SJSA1 (cell line): Measurements from ENCODE around the gene DNAJC21. TPM values are rescaled to one million over a fixed set of nuclear protein-coding genes. Genes with fewer than 3 reads are reported as not detected.

ENCODE experiments used
- DNase-seq, 2 experiments: peaks; one replicate each; pipeline ENCODE4 v3.0.0-alpha.2; 2015 to 2020; ENCODE audit warnings: low spot score in 2 of 2, low read depth in 1 of 2
- H3K27ac ChIP-seq: fragments of 250-450 bp; sonication (Bioruptor Pico); 2 replicates; pipeline ENCODE4 v1.5.1; 2020; ENCODE audit warnings: mild to moderate bottlenecking, moderate library complexity
- H3K27me3 ChIP-seq: fragments of 250-450 bp; sonication (Bioruptor Pico); replicated peaks from 2 replicates; pipeline ENCODE4 v1.5.1; 2020; ENCODE audit warnings: mild to moderate bottlenecking, moderate library complexity
- H3K36me3 ChIP-seq: fragments of 250-450 bp; sonication (Bioruptor Pico); 2 replicates; pipeline ENCODE4 v1.5.1; 2020; ENCODE audit warnings: mild to moderate bottlenecking
- H3K4me1 ChIP-seq: fragments of 250-450 bp; sonication (Bioruptor Pico); replicated peaks from 2 replicates; pipeline ENCODE4 v1.6.1; 2021; ENCODE audit warnings: mild to moderate bottlenecking
- H3K4me3 ChIP-seq: fragments of 250-450 bp; sonication (Bioruptor Pico); 2 replicates; pipeline ENCODE4 v1.5.1; 2020; ENCODE audit warnings: mild to moderate bottlenecking
- H3K9me3 ChIP-seq: fragments of 250-450 bp; sonication (Bioruptor Pico); replicated peaks from 2 replicates; pipeline ENCODE4 v1.5.1; 2020; ENCODE audit warnings: mild to moderate bottlenecking
- total RNA-seq: library from RNA; depleted of rRNA; stranded (reverse); fragments of >200 nt; shearing (Covaris generic); gene quantifications from 2 replicates; pipeline ENCODE4 v1.2.3, GENCODE V29; 2014; rRNA removed

Gene DNAJC21
- total RNA-seq, 1 experiment from 2014 or later, result 53.3 TPM

DNA sequence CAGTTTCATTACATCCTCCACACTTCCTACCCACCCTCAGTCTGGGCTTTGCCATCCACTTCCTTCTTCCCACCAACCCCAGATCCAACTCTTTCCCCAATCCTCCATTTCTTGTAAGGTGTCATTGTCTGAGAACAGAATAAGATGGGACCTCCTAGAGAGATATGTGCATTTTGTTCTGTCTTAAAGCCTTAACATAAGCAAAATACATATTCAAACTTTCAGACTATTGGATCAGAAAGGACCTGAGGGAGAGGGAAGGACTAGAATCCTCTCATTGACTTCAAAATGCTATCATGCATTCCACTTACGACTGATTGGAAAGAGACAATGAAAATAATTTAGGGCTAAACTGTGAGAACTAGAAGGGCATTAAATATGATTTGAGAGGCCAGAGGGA, 75.4 kb downstream of the DNAJC21 start:
- H3K27ac ChIP-seq, result no peak overlapping the region
- no peaks in the 10 kb centered on the region for H3K27me3 ChIP-seq
- H3K9me3 ChIP-seq, result no peaks in the 10 kb centered on the region
- H3K36me3 ChIP-seq, result no peaks in the 10 kb centered on the region
- DNase-seq, result no peak
- H3K4me1 ChIP-seq, result peaks cover 8% of the 10 kb centered on the region; the same call in 1 of the 2 replicates
- H3K4me3 ChIP-seq, result no peak overlapping the region

Other genes starting within 250 kb of the DNAJC21 start
- not detected in 2 replicates for gene TTC23L, start 90.4 kb upstream of the DNAJC21 start, total RNA-seq
- 57.6 and 58.6 TPM in 2 replicates for gene RAD1, start 14.1 kb upstream of the DNAJC21 start, total RNA-seq
- gene BRIX1, start 13.8 kb upstream of the DNAJC21 start, total RNA-seq, result 81.5 and 111 TPM in 2 replicates
- gene AGXT2, start 118.4 kb downstream of the DNAJC21 start, total RNA-seq, result not detected in 2 replicates